ENCODE data around the gene CASTOR1. TPM values are rescaled to one million over a fixed set of nuclear protein-coding genes. Genes with fewer than 3 reads are reported as not detected.

CASTOR1 gene
- total and polyA plus RNA-seq, 7 donors = 5.3 to 15.0 (median 9.2) TPM; not detected in 1

DNA sequence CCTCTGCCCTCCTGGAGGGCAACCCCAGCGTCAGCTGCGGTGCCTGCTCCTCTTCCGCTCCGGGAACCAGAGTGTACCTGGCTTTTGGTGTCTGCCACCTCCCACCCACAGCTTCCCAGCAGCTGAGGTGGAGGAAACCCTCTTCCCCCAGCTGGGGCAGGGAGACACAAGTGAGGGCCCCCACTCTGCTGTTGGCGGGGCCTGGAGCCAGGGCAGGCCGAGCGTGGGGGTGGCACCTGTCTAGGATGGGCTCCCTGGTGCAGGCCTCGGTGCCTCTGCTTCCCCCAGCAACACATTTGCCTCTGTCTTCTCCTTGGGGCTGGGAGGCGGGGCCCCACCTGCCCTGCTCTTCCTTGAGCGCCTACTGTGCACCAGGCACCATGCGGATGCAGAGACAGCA lies 29.0 kb downstream of the CASTOR1 start:
- no peak for DNase-seq
- Histone ChIP-seq H3K27ac (no peak overlapping the region), H3K4me1 (peaks cover 0 to 15% (median 10%) of the 10 kb centered on the region in 4 donors), H3K36me3 (no peaks in the 10 kb centered on the region), H3K4me3 (no peak overlapping the region), H3K9me3 (no peaks in the 10 kb centered on the region), H3K27me3 (no peaks in the 10 kb centered on the region)
- no peak for TF ChIP-seq POLR2AphosphoS5 (IDR thresholded peaks at IDR 0.05)
- no peak for TF ChIP-seq POLR2A (IDR thresholded peaks at IDR 0.05)
- TF ChIP-seq EP300 (IDR thresholded peaks at IDR 0.05) = no peak
- TF ChIP-seq, protein P1, sequence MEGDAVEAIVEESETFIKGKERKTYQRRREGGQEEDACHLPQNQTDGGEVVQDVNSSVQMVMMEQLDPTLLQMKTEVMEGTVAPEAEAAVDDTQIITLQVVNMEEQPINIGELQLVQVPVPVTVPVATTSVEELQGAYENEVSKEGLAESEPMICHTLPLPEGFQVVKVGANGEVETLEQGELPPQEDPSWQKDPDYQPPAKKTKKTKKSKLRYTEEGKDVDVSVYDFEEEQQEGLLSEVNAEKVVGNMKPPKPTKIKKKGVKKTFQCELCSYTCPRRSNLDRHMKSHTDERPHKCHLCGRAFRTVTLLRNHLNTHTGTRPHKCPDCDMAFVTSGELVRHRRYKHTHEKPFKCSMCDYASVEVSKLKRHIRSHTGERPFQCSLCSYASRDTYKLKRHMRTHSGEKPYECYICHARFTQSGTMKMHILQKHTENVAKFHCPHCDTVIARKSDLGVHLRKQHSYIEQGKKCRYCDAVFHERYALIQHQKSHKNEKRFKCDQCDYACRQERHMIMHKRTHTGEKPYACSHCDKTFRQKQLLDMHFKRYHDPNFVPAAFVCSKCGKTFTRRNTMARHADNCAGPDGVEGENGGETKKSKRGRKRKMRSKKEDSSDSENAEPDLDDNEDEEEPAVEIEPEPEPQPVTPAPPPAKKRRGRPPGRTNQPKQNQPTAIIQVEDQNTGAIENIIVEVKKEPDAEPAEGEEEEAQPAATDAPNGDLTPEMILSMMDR (IDR thresholded peaks at IDR 0.05) = no peak
- WGBS, 2 donors = 91% methylated on average over 11 of the region's 11 CpGs
- intact Hi-C loops (cut with DNase I) = no loop called here

- DNase-seq = no peak
- Histone ChIP-seq H3K27me3 (peaks cover 0 to 5% (median 0%) of the 10 kb centered on the region in 3 donors), H3K36me3 (no peaks in the 10 kb centered on the region), H3K27ac (no peak overlapping the region), H3K4me3 (no peak overlapping the region), H3K4me1 (peaks cover 0 to 30% (median 25%) of the 10 kb centered on the region in 4 donors), H3K9me3 (no peaks in the 10 kb centered on the region)
- intact Hi-C loops (cut with DNase I) = loop anchor here (2.0 kb wide), 1 partner anchor 146 kb away; no protein-coding TSS in a partner anchor
- no peak for TF ChIP-seq POLR2AphosphoS5 (IDR thresholded peaks at IDR 0.05)
- TF ChIP-seq, protein P1 (IDR thresholded peaks at IDR 0.05) = no peak
- TF ChIP-seq POLR2A (IDR thresholded peaks at IDR 0.05) = no peak
- no peak for TF ChIP-seq EP300 (IDR thresholded peaks at IDR 0.05)
- 75 to 85% methylated on average over 6 of the region's 6 CpGs for WGBS, 2 donors
Measured at GRCh38 chr22:30254314-30254713, 35.0 kb downstream of the CASTOR1 start.

DNA sequence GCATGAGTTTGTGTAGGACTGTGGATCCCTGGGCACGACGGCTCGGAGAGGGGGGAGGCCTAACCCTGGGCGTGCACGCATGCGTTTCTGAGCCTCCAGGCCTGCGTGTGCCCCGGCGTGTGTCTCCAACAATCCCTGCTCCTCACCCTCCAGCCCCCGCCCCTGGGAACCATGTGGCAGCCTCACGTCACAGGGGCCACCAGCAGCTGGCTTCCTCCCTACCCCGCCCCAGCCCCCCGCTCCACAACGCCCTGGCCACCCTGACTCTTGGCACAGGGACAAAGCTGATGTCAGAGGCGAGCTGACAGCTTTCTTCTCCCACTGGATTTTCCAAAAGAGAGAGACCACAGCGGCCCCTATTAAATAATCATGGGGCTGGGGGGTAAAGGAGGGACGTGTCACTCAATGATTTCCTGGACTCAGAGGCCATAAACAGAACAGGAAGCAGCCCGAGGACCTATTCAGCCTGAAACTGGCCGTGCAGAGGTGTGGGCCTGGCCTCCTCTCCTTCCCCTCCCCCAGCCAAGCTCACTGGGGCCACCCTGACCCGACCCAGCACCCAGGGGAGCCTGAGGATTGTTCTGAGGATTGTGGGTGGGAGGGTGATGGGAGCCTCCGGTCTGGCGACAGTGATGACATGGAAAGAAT lies 36.0 kb downstream of the CASTOR1 start:
- Histone ChIP-seq H3K36me3 (no peaks in the 10 kb centered on the region), H3K27me3 (peaks cover 0 to 11% (median 0%) of the 10 kb centered on the region in 3 donors), H3K9me3 (no peaks in the 10 kb centered on the region), H3K4me1 (peaks cover 0 to 30% (median 25%) of the 10 kb centered on the region in 4 donors), H3K4me3 (peak overlapping the region in 2 of 4 donors; percentile 3 to 13), H3K27ac (peak overlapping the region in 1 of 4 donors; percentile 27)
- no peak for TF ChIP-seq POLR2A (IDR thresholded peaks at IDR 0.05)
- TF ChIP-seq, protein P1 (IDR thresholded peaks at IDR 0.05) = no peak
- TF ChIP-seq POLR2AphosphoS5 (IDR thresholded peaks at IDR 0.05) = no peak
- TF ChIP-seq EP300 (IDR thresholded peaks at IDR 0.05) = no peak
- DNase-seq = no peak
- intact Hi-C loops (cut with DNase I) = no loop called here
- WGBS, 2 donors = 11 to 40% methylated on average over 22 of the region's 22 CpGs

GRCh38 chr22:30252411-30253204 lies 36.7 kb downstream of the CASTOR1 start:
- intact Hi-C loops (cut with DNase I) = no loop called here

More at GRCh38 chr22:30252411-30253204, 36.7 kb downstream of the CASTOR1 start:
- no peaks in the 10 kb centered on the region for H3K9me3 ChIP-seq
- TF ChIP-seq POLR2AphosphoS5 (IDR thresholded peaks at IDR 0.05) (no peak), EP300 (IDR thresholded peaks at IDR 0.05) (no peak), POLR2A (IDR thresholded peaks at IDR 0.05) (no peak)
- TF ChIP-seq, protein P1 (IDR thresholded peaks at IDR 0.05) = no peak
- no peaks in the 10 kb centered on the region for H3K36me3 ChIP-seq
- H3K4me1 ChIP-seq = peaks cover 0 to 30% (median 25%) of the 10 kb centered on the region in 4 donors
- H3K27me3 ChIP-seq = peaks cover 0 to 18% (median 0%) of the 10 kb centered on the region in 3 donors
- WGBS, 2 donors = 19 to 64% methylated on average over 22 of the region's 22 CpGs
- no peak for DNase-seq
- peak overlapping the region in 2 of 4 donors; percentile 3 to 13 for H3K4me3 ChIP-seq
- H3K27ac ChIP-seq = peak overlapping the region in 2 of 4 donors; percentile 22 to 27

All from sigmoid colon (tissue), 7 donors.